ENCODE measurements around the gene PRICKLE1.
A peak's percentile ranks its signal among the peaks of the same experiment; 100 is the strongest.

PRICKLE1 gene

DNA sequence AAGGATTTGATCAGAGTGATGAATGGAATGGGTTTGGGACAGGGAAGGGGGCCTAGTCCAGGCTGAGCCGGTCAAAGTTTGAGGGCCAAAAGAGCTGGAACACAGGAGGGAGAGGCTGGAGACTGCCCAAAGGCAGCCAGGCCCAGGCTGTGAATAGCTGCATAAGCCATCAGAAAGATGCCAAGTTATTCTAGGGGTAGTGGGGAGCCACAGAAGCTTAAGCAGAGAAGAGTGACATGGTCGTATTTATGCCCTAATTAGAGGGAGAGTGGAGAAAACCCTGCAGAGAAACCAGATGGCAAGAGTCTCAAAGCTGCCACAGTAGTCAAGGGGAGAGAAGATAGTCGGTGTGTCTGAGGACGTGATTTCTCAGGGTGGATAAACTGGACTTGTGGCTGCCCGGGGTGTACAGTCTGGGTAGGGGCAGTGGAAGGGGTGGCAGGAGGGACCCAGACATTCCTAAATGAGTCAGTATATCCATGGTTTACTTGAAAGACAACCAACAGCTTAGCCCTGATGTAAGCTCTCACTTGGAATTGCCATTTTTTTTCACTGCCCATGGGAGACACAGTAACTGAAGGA lies 99.2 kb downstream of the PRICKLE1 start:
- no peak overlapping the region for H3K4me3 ChIP-seq (replicated peaks in 1 of 2; ENCODE audit: low read depth in 2 of 2, low read length in 2 of 2)
- TF ChIP-seq, protein P1, sequence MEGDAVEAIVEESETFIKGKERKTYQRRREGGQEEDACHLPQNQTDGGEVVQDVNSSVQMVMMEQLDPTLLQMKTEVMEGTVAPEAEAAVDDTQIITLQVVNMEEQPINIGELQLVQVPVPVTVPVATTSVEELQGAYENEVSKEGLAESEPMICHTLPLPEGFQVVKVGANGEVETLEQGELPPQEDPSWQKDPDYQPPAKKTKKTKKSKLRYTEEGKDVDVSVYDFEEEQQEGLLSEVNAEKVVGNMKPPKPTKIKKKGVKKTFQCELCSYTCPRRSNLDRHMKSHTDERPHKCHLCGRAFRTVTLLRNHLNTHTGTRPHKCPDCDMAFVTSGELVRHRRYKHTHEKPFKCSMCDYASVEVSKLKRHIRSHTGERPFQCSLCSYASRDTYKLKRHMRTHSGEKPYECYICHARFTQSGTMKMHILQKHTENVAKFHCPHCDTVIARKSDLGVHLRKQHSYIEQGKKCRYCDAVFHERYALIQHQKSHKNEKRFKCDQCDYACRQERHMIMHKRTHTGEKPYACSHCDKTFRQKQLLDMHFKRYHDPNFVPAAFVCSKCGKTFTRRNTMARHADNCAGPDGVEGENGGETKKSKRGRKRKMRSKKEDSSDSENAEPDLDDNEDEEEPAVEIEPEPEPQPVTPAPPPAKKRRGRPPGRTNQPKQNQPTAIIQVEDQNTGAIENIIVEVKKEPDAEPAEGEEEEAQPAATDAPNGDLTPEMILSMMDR (IDR thresholded peaks at IDR 0.05; ENCODE audit: low read depth, low read length): no peak
- DNase-seq (ENCODE audit: low read depth in 2 of 2): no peak

- TF ChIP-seq, protein P1 (IDR thresholded peaks at IDR 0.05; ENCODE audit: low read depth, low read length): no peak
- DNase-seq (ENCODE audit: low read depth in 2 of 2): no peak
- H3K4me3 ChIP-seq (replicated peaks in 1 of 2; ENCODE audit: low read depth in 2 of 2, low read length in 2 of 2): no peak overlapping the region
These were observed 103.1 kb downstream of the PRICKLE1 start for GRCh38 chr12:42486407-42486806.

DNA sequence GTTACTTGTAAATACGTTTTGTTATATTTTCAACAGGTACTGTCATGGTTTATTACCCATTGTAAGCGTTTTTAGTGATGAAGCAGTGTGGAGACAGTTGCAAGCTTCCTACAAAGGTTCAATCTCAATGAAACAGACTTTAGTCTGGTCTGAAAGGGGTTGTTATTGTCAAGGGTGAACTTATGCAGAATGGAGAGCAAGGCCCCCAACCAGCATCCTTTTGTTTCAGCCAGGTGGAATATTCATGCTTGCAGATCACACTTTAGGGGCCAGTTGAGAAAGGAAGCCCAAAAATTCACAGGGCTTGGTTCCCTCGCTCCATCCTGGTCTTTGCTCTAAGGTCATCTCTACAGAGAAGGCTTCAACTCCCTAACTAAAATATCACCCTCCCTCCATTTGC lies 103.7 kb downstream of the PRICKLE1 start:
- no peak for DNase-seq (ENCODE audit: low read depth in 2 of 2)
- TF ChIP-seq, protein P1 (IDR thresholded peaks at IDR 0.05; ENCODE audit: low read depth, low read length): no peak
- no peak overlapping the region for H3K4me3 ChIP-seq (replicated peaks in 1 of 2; ENCODE audit: low read depth in 2 of 2, low read length in 2 of 2)

DNA sequence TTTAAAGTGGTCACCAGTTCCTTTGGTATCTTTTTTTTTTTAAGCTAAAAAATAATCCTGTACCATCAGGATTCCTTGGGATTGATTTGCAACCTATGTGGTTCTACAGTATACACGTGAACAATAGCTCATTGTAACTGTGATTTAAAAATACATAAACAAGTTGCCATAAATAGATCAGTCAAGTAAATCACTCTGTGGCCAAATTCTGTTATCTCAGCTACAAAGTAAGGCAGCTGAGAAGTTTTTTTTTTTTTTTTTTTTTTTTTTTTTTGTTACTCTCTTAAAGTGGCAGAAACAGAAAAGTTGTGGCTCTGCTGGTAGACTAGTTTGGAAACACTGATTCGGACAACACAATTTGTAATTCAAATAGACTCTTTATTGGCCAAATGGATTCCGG lies 104.5 kb downstream of the PRICKLE1 start:
- TF ChIP-seq, protein P1 (IDR thresholded peaks at IDR 0.05; ENCODE audit: low read depth, low read length): no peak
- peak in 1 of 2 donors; percentile 8 for DNase-seq (ENCODE audit: low read depth in 2 of 2)

DNA sequence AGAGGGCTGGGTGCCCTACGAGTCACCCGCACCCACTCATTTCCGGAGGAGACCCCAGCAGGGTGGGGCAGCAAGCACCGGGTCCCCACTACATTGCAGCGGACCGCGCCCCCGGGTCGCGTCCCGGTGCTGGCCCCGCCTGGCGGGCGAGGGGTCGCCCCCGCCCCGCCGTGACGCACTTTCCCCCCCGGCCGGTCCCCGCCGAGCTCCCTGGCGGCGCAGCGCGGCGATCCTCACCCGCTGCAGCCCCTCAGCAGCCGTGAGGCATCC lies 106.1 kb downstream of the PRICKLE1 start:
- TF ChIP-seq, protein P1 (IDR thresholded peaks at IDR 0.05; ENCODE audit: low read depth, low read length): no peak
- peak in 1 of 2 donors; percentile 28 for DNase-seq (ENCODE audit: low read depth in 2 of 2)
- peak overlapping the region; percentile 74 to 79 for H3K4me3 ChIP-seq (replicated peaks in 1 of 2; ENCODE audit: low read depth in 2 of 2, low read length in 2 of 2)

More for the DNA sequence above, 104.5 kb downstream of the PRICKLE1 start:
- no peak overlapping the region for H3K4me3 ChIP-seq (replicated peaks in 1 of 2; ENCODE audit: low read depth in 2 of 2, low read length in 2 of 2)

DNA sequence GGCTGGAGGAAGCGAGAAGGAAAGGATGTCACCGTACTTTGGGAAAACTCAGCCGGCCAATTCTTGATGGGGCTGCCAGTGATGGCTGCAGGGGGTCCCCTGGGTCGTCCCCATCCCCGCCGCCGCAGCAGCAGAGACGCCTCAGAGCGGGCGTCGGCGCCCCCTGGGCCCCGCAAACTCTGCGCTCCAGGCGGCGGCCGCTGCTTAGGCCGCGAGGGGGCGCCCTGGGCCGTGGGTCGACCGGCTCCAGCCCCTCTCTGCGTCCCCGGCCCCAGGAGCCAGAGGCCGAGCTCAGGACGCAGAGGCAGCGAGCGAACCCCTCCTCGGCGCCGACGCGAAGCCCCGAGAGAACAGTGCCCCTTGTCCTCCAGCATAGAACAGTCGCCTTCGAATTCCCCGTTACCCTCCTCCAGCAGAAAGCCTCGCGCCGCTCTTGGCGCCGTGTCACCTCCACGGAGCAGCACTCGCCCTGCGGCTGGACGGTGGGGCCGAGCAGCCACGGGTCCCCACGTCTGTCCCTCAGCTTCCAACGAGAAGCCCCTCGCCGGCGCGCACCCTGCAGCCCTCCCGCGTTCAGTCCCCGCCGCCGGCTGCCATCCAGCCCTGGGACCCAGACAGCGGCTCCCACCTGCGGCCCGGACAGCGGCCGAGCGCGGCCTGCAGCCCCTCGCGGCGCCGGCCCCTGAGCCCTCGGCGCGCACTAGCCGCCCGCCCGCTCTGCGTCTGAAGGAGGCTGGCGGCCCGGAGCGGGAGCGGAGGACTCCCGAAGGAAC lies 106.6 kb downstream of the PRICKLE1 start:
- DNase-seq (ENCODE audit: low read depth in 2 of 2): peak; percentile 68 to 76
- TF ChIP-seq, protein P1 (IDR thresholded peaks at IDR 0.05; ENCODE audit: low read depth, low read length): peak; percentile 38
- H3K4me3 ChIP-seq (replicated peaks in 1 of 2; ENCODE audit: low read depth in 2 of 2, low read length in 2 of 2): peak overlapping the region; percentile 74 to 79
